GM12875 (cell line): Measurements from ENCODE around the gene DHPS.
A peak's percentile ranks its signal among the peaks of the same experiment; 100 is the strongest.
"Not testable (repeated sequence)": the region's sequence is repeated elsewhere in the genome, so short reads cannot be mapped to it uniquely, and the experiment has no call there.

Experiments
- H3K4me3 ChIP-seq: one replicate; pipeline ENCODE4 v1.5.1; 2011; ENCODE audit warnings: low read depth, low read length, control low read depth
- CTCF ChIP-seq: IDR thresholded peaks from 2 replicates; pipeline ENCODE4 v1.5.1; 2011; ENCODE audit warnings: low read depth, mild to moderate bottlenecking, control low read depth, inconsistent platforms, low read length, moderate library complexity, borderline replicate concordance; ENCODE audit not compliant: insufficient read depth

Gene DHPS

GRCh38 chr19:12680034-12680433 is 1.6 kb downstream of the DHPS start:
- no peak for TF ChIP-seq CTCF
- H3K4me3 ChIP-seq, result no peak overlapping the region

- not testable (repeated sequence) for H3K4me3 ChIP-seq
These were observed 3.6 kb downstream of the DHPS start for GRCh38 chr19:12678039-12678438.

GRCh38 chr19:12676928-12677327 is 4.8 kb downstream of the DHPS start:
- no peak overlapping the region for H3K4me3 ChIP-seq
- no peak for TF ChIP-seq CTCF

GRCh38 chr19:12676384-12676792 is 5.3 kb downstream of the DHPS start:
- TF ChIP-seq CTCF, result peak; percentile 95

GRCh38 chr19:12675940-12676339 is 5.7 kb downstream of the DHPS start:
- TF ChIP-seq CTCF, result no peak
- no peak overlapping the region for H3K4me3 ChIP-seq

More at GRCh38 chr19:12676384-12676792, 5.3 kb downstream of the DHPS start:
- no peak overlapping the region for H3K4me3 ChIP-seq

GRCh38 chr19:12675399-12675798 is 6.3 kb downstream of the DHPS start:
- TF ChIP-seq CTCF, result no peak
- H3K4me3 ChIP-seq, result no peak overlapping the region

GRCh38 chr19:12672744-12673143 is 8.9 kb downstream of the DHPS start:
- no peak for TF ChIP-seq CTCF
- no peak overlapping the region for H3K4me3 ChIP-seq

- no peak for TF ChIP-seq CTCF
These were observed 11.3 kb downstream of the DHPS start for GRCh38 chr19:12670159-12670928.

More at GRCh38 chr19:12670159-12670928, 11.3 kb downstream of the DHPS start:
- H3K4me3 ChIP-seq, result peak overlapping the region; percentile 85
